Measurements from ENCODE around the gene ZNF772. TPM values are rescaled to one million over a fixed set of nuclear protein-coding genes. Genes with fewer than 3 reads are reported as not detected.

The ZNF772 gene
- total and polyA plus RNA-seq, 2 of the 8 experiments (the other 6 are each of a cell fraction or from before 2014, with no cell fraction given), result 4.0 to 15.2 TPM

DNA sequence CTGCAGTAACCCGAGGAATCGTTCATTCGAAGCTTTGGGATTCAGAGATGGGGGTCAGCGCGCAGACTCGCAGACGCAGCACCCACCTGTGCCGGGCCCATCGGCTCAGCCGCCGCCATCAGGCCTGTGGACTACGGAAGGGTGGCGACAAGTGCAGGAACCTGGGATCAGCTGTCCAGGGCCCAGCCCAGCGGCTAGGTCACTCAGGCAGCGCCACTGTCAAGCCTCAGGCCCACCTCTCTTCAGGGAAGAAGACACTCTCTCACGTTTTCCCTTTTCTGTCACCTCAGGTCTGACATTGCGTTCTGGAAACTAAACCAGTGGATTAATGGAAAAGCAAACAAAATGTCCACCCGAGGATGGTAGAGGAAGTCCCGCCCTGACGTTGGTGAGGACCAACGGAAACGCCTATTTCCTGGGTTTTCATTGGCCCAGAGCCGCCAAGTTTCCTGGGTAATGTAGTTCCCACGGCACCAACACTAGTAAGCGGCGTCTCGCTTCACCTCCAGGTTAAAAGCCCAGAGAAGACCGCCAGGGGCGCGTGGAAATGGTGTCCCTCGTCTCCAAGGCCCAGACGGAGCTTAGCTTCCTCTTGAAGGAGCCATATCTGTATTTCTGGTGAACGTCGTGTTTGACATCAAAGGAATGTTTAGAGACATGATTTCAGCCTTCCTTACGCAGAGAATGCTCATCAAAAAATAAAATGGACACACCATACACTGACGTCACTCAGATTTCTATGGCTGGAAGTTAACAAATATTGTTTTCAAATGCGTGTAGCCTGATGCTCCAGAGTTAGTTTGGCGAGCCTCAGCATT, at the start of gene ZNF772 (continued):
- TF ChIP-seq POU5F1 (IDR thresholded peaks at IDR 0.05; ENCODE audit: low read depth, low read length) (no peak), SRF (IDR thresholded peaks at IDR 0.05; ENCODE audit: low read depth, low read length) (no peak), GABPA (IDR thresholded peaks at IDR 0.05; ENCODE audit: borderline replicate concordance, insufficient read depth, low read length) (peak; percentile 96), RFX5 (IDR thresholded peaks at IDR 0.05; ENCODE audit: borderline replicate concordance, low read depth, low read length) (no peak), CHD1 (IDR thresholded peaks at IDR 0.05; ENCODE audit: low read depth, low read length) (no peak), RBBP5 (IDR thresholded peaks at IDR 0.05; ENCODE audit: borderline replicate concordance, low read depth, low read length) (no peak; the same call in 1 of the 2 replicates), NRF1 (IDR thresholded peaks at IDR 0.05; ENCODE audit: low read depth, low read length) (no peak), HDAC6 (IDR thresholded peaks at IDR 0.05; ENCODE audit: low read depth, low read length) (no peak), SUZ12 (IDR thresholded peaks at IDR 0.05; ENCODE audit: low read length) (no peak), POLR2A (IDR thresholded peaks at IDR 0.05; ENCODE audit: control extremely low read depth in 1 of 2, low read depth in 2 of 2, low read length in 2 of 2) (peak in 1 of 2 experiments; percentile 68; a peak in 1 of 3 replicates), KDM4A (IDR thresholded peaks at IDR 0.05; ENCODE audit: low read depth, low read length, severe bottlenecking) (peak; percentile 96), NANOG (IDR thresholded peaks at IDR 0.05; ENCODE audit: insufficient read depth, low read depth, low read length, poor library complexity, severe bottlenecking) (no peak), RNF2 (IDR thresholded peaks at IDR 0.05; ENCODE audit: borderline replicate concordance, low read depth, low read length, missing control alignments, poor library complexity, severe bottlenecking) (no peak), GTF2F1 (IDR thresholded peaks at IDR 0.05; ENCODE audit: borderline replicate concordance, low read depth, low read length) (no peak), POLR2AphosphoS5 (IDR thresholded peaks at IDR 0.05; ENCODE audit: low read depth, low read length) (no peak), SP2 (IDR thresholded peaks at IDR 0.05; ENCODE audit: low read length) (peak; percentile 45; the same call in 1 of the 2 replicates), TAF1 (IDR thresholded peaks at IDR 0.05; ENCODE audit: low read depth, low read length) (peak; percentile 61; the same call in 1 of the 2 replicates), ASH2L (IDR thresholded peaks at IDR 0.05; ENCODE audit: low read length) (peak; percentile 71), KDM1A (IDR thresholded peaks at IDR 0.05; ENCODE audit: borderline replicate concordance, low read length) (no peak), CBX5 (IDR thresholded peaks at IDR 0.05; ENCODE audit: low read depth, low read length) (no peak), CBX8 (IDR thresholded peaks at IDR 0.05; ENCODE audit: borderline replicate concordance, low read depth, low read length) (no peak)
- TF ChIP-seq, protein P1, sequence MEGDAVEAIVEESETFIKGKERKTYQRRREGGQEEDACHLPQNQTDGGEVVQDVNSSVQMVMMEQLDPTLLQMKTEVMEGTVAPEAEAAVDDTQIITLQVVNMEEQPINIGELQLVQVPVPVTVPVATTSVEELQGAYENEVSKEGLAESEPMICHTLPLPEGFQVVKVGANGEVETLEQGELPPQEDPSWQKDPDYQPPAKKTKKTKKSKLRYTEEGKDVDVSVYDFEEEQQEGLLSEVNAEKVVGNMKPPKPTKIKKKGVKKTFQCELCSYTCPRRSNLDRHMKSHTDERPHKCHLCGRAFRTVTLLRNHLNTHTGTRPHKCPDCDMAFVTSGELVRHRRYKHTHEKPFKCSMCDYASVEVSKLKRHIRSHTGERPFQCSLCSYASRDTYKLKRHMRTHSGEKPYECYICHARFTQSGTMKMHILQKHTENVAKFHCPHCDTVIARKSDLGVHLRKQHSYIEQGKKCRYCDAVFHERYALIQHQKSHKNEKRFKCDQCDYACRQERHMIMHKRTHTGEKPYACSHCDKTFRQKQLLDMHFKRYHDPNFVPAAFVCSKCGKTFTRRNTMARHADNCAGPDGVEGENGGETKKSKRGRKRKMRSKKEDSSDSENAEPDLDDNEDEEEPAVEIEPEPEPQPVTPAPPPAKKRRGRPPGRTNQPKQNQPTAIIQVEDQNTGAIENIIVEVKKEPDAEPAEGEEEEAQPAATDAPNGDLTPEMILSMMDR (IDR thresholded peaks at IDR 0.05; ENCODE audit: control extremely low read depth in 1 of 3, insufficient read depth in 1 of 3, low read depth in 1 of 3, low read length in 3 of 3), result peak; percentile 62 to 91 (median 80)

All from H1 (cell line).